OCI-LY7 (cell line): ENCODE measurements around the gene FYN. TPM values are rescaled to one million over a fixed set of nuclear protein-coding genes. Genes with fewer than 3 reads are reported as not detected.

ENCODE experiments used
- BruUV-seq: library from RNA; stranded (reverse); fragments of 400-500 nt; replicated peaks from 2 replicates; lab custom pipeline; 2021; lab: Mats Ljungman, UMichigan
- CTCF ChIA-PET: fragments of 300-600 bp; sonication (Branson Sonifier 250); formaldehyde crosslinking; loops from one replicate; lab custom pipeline; 2022; ENCODE audit warnings: antibody characterized with exemption; ENCODE audit not compliant: unreplicated experiment; lab: Charles Lee
- POLR2A ChIA-PET: fragments of 300-600 bp; sonication (Branson Sonifier 250); formaldehyde crosslinking; loops from one replicate; lab custom pipeline; 2022; ENCODE audit warnings: antibody characterized with exemption; lab: Charles Lee
- DNase-seq: peaks from one replicate; pipeline ENCODE4 v3.0.0-alpha.2; 2015; ENCODE audit warnings: low spot score
- H2AFZ ChIP-seq: fragments of 200-600 bp; sonication (generic), shearing (Covaris generic); 2 replicates; pipeline ENCODE4 v1.6.1; 2014; ENCODE audit warnings: mild to moderate bottlenecking, antibody characterized with exemption, low read length, moderate library complexity
- H3K27ac ChIP-seq: fragments of 200-600 bp; sonication (generic); 2 replicates; pipeline ENCODE4 v1.5.1; 2014; ENCODE audit warnings: mixed run types, low read depth, mild to moderate bottlenecking, moderate library complexity, low read length, inconsistent platforms; ENCODE audit not compliant: poor library complexity, severe bottlenecking
- H3K36me3 ChIP-seq: fragments of 200-600 bp; sonication (generic); 2 replicates; pipeline ENCODE4 v1.6.1; 2014; ENCODE audit warnings: mild to moderate bottlenecking, antibody characterized with exemption, low read length, moderate library complexity, mixed read lengths; ENCODE audit not compliant: insufficient read depth
- H3K4me1 ChIP-seq: fragments of 200-600 bp; sonication (generic); 2 replicates; pipeline ENCODE4 v1.5.1; 2014; ENCODE audit warnings: mild to moderate bottlenecking, low read length; ENCODE audit not compliant: insufficient read depth, poor library complexity, severe bottlenecking
- H3K4me2 ChIP-seq: fragments of 200-600 bp; sonication (generic); 2 replicates; pipeline ENCODE4 v1.6.1; 2014; ENCODE audit warnings: mild to moderate bottlenecking, low read length
- H3K4me3 ChIP-seq: fragments of 200-600 bp; sonication (generic); 2 replicates; pipeline ENCODE4 v1.5.1; 2014; ENCODE audit warnings: mild to moderate bottlenecking, low read depth, low read length; ENCODE audit not compliant: poor library complexity, severe bottlenecking
- H3K79me2 ChIP-seq: fragments of 200-600 bp; sonication (generic); 2 replicates; pipeline ENCODE4 v1.6.1; 2016; ENCODE audit warnings: low read depth, mild to moderate bottlenecking, low read length, moderate library complexity, mixed read lengths; ENCODE audit not compliant: insufficient read depth
- H3K9me2 ChIP-seq: fragments of 200-600 bp; sonication (generic); 2 replicates; pipeline ENCODE4 v1.6.1; 2016; ENCODE audit warnings: mild to moderate bottlenecking, low read length, mixed read lengths; ENCODE audit not compliant: insufficient read depth
- H3K9me3 ChIP-seq: fragments of 200-600 bp; sonication (generic); 2 replicates; pipeline ENCODE4 v1.6.1; 2014; ENCODE audit warnings: mild to moderate bottlenecking, mixed run types, low read length, mixed read lengths
- H4K20me1 ChIP-seq: fragments of 200-600 bp; sonication (generic); 2 replicates; pipeline ENCODE4 v1.6.1; 2014; ENCODE audit warnings: mild to moderate bottlenecking, antibody characterized with exemption, low read length, moderate library complexity, mixed read lengths; ENCODE audit not compliant: insufficient read depth
- EZH2phosphoT487 ChIP-seq: fragments of 200-600 bp; sonication (generic); IDR thresholded peaks from 2 replicates; pipeline ENCODE4 v1.6.1; 2018; ENCODE audit warnings: low read depth, borderline replicate concordance, mild to moderate bottlenecking, mixed run types, antibody characterized with exemption, low read length, moderate library complexity, mixed read lengths
- intact Hi-C: fragments of 100-400 bp; cut with micrococcal nuclease; formaldehyde crosslinking; loops from one replicate; pipeline ENCODE4 v1.10.0; 2022; ENCODE audit not compliant: unreplicated experiment
- total RNA-seq, 2 experiments: library from RNA; depleted of rRNA in 1 of 2; stranded (reverse); fragments of >200 nt in 1 of 2; shearing (Covaris generic) in 1 of 2; gene quantifications; 2 replicates each; pipeline ENCODE4 v1.2.3, GENCODE V29; 2014 to 2022
- TF ChIP-seq, protein P1 (sequence below): fragments of 200-600 bp; sonication (generic); conservative IDR thresholded peaks from 2 replicates; pipeline ENCODE4 v1.5.1; 2014; ENCODE audit warnings: mild to moderate bottlenecking, antibody characterized with exemption, low read length, moderate library complexity, mixed read lengths

The FYN gene
- total RNA-seq, 2 experiments from 2014 or later = 57.3 to 92.9 TPM

DNA sequence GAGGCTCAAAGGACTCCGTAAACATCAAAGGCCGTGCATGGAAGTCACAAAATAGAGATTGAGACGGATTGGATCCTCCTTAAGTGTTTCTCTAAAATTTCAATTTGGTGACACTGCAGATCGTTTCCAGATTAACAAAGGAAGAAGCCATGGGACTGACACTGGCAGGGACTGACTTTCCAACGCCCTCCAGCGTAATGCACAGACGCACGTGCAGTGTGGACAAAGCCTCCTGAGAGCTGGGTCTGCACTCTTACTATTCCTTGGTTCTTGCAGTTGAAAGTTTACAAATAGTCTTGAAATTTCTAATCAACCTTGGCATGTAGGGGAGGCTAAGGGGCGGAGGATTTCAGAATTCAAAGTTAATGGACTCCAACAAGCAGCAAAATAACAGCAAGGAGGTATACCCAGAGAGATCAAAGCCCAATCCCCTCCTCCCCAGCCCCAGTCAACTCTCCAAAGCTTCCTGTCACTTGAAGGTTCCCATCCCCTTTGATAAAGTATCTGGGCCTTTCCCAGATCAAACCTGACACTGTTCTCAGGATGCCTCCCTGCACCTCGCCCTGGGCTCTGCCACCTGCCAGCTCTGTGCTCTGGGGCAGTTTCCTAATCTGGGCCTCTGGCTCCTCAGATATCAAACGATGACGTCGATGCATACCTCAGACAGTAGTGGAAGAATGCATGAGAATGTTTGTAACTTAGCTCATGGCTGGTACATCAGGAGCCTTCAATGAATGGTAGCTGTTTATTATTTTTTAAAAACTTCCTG is 161.1 kb downstream of the FYN start:
- no peaks in the 10 kb centered on the region for H3K36me3 ChIP-seq
- peaks cover 3% of the 10 kb centered on the region for H3K4me1 ChIP-seq

GRCh38 chr6:111711476-111711875 is 161.8 kb downstream of the FYN start:
- Histone ChIP-seq H3K9me3 (no peaks in the 10 kb centered on the region), H3K9me2 (no peaks in the 10 kb centered on the region), H3K27ac (no peak overlapping the region), H4K20me1 (no peaks in the 10 kb centered on the region), H3K36me3 (no peaks in the 10 kb centered on the region), H3K4me1 (peaks cover 3% of the 10 kb centered on the region), H3K4me2 (no peak overlapping the region), H2AFZ (no peak overlapping the region), H3K79me2 (no peaks in the 10 kb centered on the region), H3K4me3 (no peak overlapping the region)
- no peak for DNase-seq
- TF ChIP-seq EZH2phosphoT487 = no peak
- TF ChIP-seq, protein P1, sequence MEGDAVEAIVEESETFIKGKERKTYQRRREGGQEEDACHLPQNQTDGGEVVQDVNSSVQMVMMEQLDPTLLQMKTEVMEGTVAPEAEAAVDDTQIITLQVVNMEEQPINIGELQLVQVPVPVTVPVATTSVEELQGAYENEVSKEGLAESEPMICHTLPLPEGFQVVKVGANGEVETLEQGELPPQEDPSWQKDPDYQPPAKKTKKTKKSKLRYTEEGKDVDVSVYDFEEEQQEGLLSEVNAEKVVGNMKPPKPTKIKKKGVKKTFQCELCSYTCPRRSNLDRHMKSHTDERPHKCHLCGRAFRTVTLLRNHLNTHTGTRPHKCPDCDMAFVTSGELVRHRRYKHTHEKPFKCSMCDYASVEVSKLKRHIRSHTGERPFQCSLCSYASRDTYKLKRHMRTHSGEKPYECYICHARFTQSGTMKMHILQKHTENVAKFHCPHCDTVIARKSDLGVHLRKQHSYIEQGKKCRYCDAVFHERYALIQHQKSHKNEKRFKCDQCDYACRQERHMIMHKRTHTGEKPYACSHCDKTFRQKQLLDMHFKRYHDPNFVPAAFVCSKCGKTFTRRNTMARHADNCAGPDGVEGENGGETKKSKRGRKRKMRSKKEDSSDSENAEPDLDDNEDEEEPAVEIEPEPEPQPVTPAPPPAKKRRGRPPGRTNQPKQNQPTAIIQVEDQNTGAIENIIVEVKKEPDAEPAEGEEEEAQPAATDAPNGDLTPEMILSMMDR = no peak
- intact Hi-C loops = loop anchor here (2.0 kb wide), 1 partner anchor 161 kb away; the partner anchor contains the start of gene FYN
- POLR2A ChIA-PET = no interaction called here
- BruUV-seq = no TSS peak
- CTCF ChIA-PET = no interaction called here

More for the DNA sequence above, 161.1 kb downstream of the FYN start:
- no peaks in the 10 kb centered on the region for H3K9me2 ChIP-seq
- no peak for DNase-seq
- no peaks in the 10 kb centered on the region for H3K9me3 ChIP-seq
- CTCF ChIA-PET = no interaction called here
- TF ChIP-seq, protein P1 = no peak
- no peak for TF ChIP-seq EZH2phosphoT487
- no peaks in the 10 kb centered on the region for H3K79me2 ChIP-seq
- BruUV-seq = no TSS peak
- H3K27ac ChIP-seq = no peak overlapping the region
- no peaks in the 10 kb centered on the region for H4K20me1 ChIP-seq
- intact Hi-C loops = loop anchor here (2.0 kb wide), 1 partner anchor 161 kb away; the partner anchor contains the start of gene FYN
- no peak overlapping the region for H3K4me2 ChIP-seq
- POLR2A ChIA-PET = interaction anchor here (0.9 kb wide), 1 partner anchor 164 kb away, joined by 6 read pairs; no protein-coding TSS in a partner anchor
- H2AFZ ChIP-seq = no peak overlapping the region
- H3K4me3 ChIP-seq = no peak overlapping the region

DNA sequence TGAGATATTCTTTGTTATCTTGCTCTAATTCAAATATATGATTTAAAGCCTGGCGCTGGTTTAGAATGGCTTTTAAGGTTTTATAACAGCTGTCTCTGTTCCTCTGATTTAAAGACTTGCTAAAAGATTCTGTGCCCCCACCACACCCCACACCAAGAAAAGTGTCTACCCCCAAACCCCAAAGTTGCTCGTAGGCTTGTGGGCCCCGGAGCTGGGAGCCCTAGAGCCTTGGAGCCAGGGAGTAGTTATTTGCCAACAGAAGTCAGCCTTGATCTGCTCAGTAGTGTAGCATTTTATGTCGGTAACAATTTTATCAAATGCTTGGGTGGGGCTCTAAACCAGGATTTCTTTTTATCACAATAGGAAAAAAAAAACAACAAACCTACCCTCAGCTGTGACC is 162.3 kb downstream of the FYN start:
- CTCF ChIA-PET = interaction anchor here (1.0 kb wide), 1 partner anchor 38 kb away, joined by 3 read pairs; no protein-coding TSS in a partner anchor
- Histone ChIP-seq H3K9me3 (no peaks in the 10 kb centered on the region), H3K4me1 (peaks cover 3% of the 10 kb centered on the region), H3K27ac (no peak overlapping the region), H3K36me3 (no peaks in the 10 kb centered on the region), H3K9me2 (no peaks in the 10 kb centered on the region), H3K4me3 (no peak overlapping the region), H2AFZ (no peak overlapping the region), H3K4me2 (no peak overlapping the region), H4K20me1 (no peaks in the 10 kb centered on the region), H3K79me2 (no peaks in the 10 kb centered on the region)
- intact Hi-C loops = loop anchor here (1.0 to 2.0 kb wide), 3 partner anchors 162 to 332 kb away; partner anchors contain the start of gene FYN
- DNase-seq = no peak
- no peak for TF ChIP-seq EZH2phosphoT487
- TF ChIP-seq, protein P1 = no peak
- POLR2A ChIA-PET = interaction anchor here (0.7 to 1.0 kb wide), 3 partner anchors 15 to 333 kb away, joined by 3 to 8 read pairs (median 3); no protein-coding TSS in a partner anchor
- BruUV-seq = no TSS peak
